ENCODE data around the gene DLGAP4.
A peak's percentile ranks its signal among the peaks of the same experiment; 100 is the strongest.
"Not testable (repeated sequence)": the region's sequence is repeated elsewhere in the genome, so short reads cannot be mapped to it uniquely, and the experiment has no call there.

DLGAP4 gene

GRCh38 chr20:36519012-36519719 lies 213.0 kb downstream of the DLGAP4 start:
- no peak for DNase-seq

GRCh38 chr20:36519944-36520343 lies 213.8 kb downstream of the DLGAP4 start:
- DNase-seq: no peak

- no peak for DNase-seq
Measured at GRCh38 chr20:36521526-36521925, 215.4 kb downstream of the DLGAP4 start.

GRCh38 chr20:36522412-36522811 lies 216.3 kb downstream of the DLGAP4 start:
- DNase-seq: not testable (repeated sequence)

GRCh38 chr20:36523341-36523740 lies 217.2 kb downstream of the DLGAP4 start:
- no peak for DNase-seq

- DNase-seq: no peak
Measured at GRCh38 chr20:36525620-36526365, 219.7 kb downstream of the DLGAP4 start.

GRCh38 chr20:36526521-36527011 lies 220.4 kb downstream of the DLGAP4 start:
- DNase-seq: no peak

- no peak for DNase-seq
Measured at GRCh38 chr20:36527331-36528125, 221.4 kb downstream of the DLGAP4 start.

GRCh38 chr20:36528176-36528874 lies 222.2 kb downstream of the DLGAP4 start:
- no peak for DNase-seq

- DNase-seq: no peak
Measured at GRCh38 chr20:36528875-36529417, 222.8 kb downstream of the DLGAP4 start.

GRCh38 chr20:36532388-36532787 lies 226.2 kb downstream of the DLGAP4 start:
- no peak for DNase-seq

- DNase-seq: no peak
Measured at GRCh38 chr20:36532822-36533221, 226.7 kb downstream of the DLGAP4 start.

GRCh38 chr20:36538026-36538722 lies 232.0 kb downstream of the DLGAP4 start:
- no peak for DNase-seq

- DNase-seq: no peak
Measured at GRCh38 chr20:36540551-36541211, 234.5 kb downstream of the DLGAP4 start.

- DNase-seq: peak; percentile 7
Measured at GRCh38 chr20:36541227-36541767, 235.2 kb downstream of the DLGAP4 start, which contains the start of gene MYL9. Gene MYL9, plus strand, starts transcription at chr20:36541519. Its CDS starts 3,366 bp downstream, at chr20:36544885.

GRCh38 chr20:36541768-36542488 lies 235.8 kb downstream of the DLGAP4 start:
- no peak for DNase-seq

- no peak for DNase-seq
Measured at GRCh38 chr20:36542516-36543183, 236.5 kb downstream of the DLGAP4 start.

GRCh38 chr20:36543184-36544133 lies 237.3 kb downstream of the DLGAP4 start:
- no peak for DNase-seq
